Fibroblast of mammary gland (primary cell): ENCODE results near the gene SMAD7.

Experiments
- DNase-seq: peaks from one replicate; pipeline ENCODE4 v3.0.0-alpha.2; 2010; ENCODE audit warnings: low read depth
- H3K4me3 ChIP-seq: 2 replicates; pipeline ENCODE4 v1.5.1; 2011; ENCODE audit warnings: low read depth, mild to moderate bottlenecking, low read length, moderate library complexity; ENCODE audit not compliant: control insufficient read depth
- TF ChIP-seq, protein P1 (sequence below): conservative IDR thresholded peaks from 2 replicates; pipeline ENCODE4 v1.5.1; 2011; ENCODE audit warnings: low read depth, low read length, inconsistent platforms; ENCODE audit not compliant: control insufficient read depth, insufficient read depth

The SMAD7 gene

DNA sequence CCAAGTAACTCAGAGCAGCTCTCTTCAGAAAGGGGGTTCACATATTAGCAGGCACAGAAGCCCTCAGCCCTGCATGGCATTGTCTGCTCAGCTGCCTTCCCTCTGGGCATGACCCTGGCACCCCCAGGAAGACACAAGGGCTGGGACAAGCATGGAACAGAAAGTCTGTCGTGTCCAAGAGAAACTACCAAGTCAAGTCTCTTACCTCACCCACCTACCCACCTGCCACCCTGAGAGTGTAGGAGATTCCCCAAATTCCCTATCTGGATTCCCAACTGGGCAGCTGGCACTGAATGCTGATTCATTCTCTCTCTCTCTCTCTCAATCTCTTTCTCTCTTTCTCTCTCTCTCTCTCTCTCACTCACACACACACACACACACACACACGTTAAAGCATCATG lies 21.6 kb downstream of the SMAD7 start:
- H3K4me3 ChIP-seq = no peak overlapping the region

DNA sequence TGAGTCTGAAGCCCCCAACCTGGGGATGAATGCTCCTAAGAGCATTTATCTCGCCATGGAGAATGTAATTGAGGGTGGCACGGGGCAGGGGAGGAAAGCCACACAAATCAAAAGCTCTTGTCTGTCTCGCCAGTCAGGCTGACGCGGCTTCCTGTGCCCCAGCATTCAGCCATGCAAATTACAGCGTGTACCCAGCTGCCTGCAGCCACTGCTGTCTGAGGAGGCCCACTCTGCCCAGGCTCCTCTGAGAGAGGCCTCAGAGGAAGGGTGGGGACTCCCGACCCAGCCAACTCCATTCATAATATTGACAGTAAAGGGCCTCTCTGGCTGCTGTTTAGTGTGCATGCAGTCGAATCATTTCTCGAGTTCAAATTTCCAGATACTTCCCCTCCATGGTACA lies 22.0 kb downstream of the SMAD7 start:
- H3K4me3 ChIP-seq = no peak overlapping the region
- DNase-seq = no peak
- TF ChIP-seq, protein P1, sequence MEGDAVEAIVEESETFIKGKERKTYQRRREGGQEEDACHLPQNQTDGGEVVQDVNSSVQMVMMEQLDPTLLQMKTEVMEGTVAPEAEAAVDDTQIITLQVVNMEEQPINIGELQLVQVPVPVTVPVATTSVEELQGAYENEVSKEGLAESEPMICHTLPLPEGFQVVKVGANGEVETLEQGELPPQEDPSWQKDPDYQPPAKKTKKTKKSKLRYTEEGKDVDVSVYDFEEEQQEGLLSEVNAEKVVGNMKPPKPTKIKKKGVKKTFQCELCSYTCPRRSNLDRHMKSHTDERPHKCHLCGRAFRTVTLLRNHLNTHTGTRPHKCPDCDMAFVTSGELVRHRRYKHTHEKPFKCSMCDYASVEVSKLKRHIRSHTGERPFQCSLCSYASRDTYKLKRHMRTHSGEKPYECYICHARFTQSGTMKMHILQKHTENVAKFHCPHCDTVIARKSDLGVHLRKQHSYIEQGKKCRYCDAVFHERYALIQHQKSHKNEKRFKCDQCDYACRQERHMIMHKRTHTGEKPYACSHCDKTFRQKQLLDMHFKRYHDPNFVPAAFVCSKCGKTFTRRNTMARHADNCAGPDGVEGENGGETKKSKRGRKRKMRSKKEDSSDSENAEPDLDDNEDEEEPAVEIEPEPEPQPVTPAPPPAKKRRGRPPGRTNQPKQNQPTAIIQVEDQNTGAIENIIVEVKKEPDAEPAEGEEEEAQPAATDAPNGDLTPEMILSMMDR = no peak

More for the DNA sequence above, 21.6 kb downstream of the SMAD7 start:
- TF ChIP-seq, protein P1 = no peak
- peak; percentile 14 for DNase-seq

- no peak overlapping the region for H3K4me3 ChIP-seq
- TF ChIP-seq, protein P1 = no peak
- no peak for DNase-seq
Observed at GRCh38 chr18:48927286-48928080, 23.3 kb downstream of the SMAD7 start.

DNA sequence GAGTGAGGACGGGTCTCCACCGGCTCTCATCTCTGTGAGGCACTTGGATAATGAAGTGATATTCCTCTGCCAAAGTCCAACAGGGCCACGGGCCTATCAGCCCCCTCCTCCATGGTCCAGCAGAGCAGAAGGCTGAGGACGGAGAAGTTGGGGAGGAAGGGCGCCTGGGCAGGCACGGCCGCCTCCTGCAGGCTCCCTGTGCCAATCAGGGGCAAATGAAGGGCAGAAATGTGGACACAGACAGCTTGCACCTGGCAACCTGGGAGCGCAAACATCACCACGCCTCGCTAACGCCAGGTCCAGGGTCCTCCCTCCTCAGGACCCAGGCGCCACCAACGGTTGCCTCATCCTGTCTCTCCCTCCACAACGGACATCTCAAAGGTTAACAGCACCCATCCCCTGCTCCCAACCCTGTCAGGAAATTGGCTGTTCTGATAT lies 24.3 kb downstream of the SMAD7 start:
- no peak for DNase-seq
- no peak overlapping the region for H3K4me3 ChIP-seq
- TF ChIP-seq, protein P1 = no peak

DNA sequence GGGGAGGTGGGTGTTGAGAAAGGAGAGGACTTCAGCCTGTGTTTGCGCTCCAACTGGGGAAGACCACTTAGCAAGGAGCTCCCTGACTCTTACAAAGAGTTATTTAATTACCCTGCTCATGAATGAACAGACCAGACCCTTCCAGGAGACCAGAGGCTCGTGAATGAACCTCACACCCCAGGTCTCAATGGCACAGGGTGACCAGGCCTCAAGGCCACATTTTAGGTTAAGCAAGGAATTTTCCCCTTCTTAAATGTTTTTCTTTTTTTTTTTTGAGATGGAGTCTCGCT lies 25.3 kb downstream of the SMAD7 start:
- TF ChIP-seq, protein P1 = no peak
- no peak for DNase-seq
- no peak overlapping the region for H3K4me3 ChIP-seq

DNA sequence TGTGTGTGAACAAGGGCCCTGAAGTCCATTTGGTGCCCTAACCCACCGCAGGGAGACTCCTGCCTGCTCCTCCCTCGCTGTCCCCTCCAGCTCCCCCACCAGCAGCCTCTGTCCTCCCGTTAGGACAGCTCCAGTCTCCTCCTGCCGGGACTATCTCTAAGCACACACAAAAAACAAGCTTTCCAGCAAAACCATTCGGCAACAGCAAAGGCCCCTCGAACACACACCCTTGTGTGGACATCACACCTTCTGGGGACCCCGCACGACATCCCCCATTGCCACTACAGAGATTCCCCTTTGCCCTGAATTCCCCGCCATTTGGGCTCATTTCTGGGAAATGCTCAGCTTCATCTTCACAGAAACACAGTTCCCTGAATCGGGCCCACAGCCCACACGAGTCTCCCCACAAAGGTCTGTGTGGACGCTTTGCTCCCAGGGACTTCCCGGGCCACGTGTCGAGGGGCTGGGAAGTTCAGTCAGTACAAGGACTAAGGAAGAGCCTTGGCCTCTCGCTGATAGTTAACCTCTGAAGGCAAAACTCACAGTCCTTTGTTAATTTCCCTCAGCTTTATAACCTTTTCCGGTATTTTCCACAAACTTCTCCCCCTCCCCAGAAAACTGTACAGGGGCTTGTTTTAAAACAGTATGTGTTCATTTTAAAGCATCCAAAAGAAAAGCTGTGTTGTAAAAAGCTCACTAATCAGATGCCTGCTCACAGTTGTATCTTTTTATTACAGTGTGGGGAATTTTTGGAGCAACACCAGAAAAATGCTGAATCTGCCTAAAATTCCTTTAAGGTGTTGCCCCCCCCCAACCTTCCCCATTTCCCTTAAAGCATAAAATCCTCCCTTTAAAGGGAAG lies 25.9 kb downstream of the SMAD7 start:
- DNase-seq = no peak
- TF ChIP-seq, protein P1 = no peak
- H3K4me3 ChIP-seq = no peak overlapping the region
